Renal pelvis (tissue), 4 donors: Measurements from ENCODE around the gene HPCA. TPM values are rescaled to one million over a fixed set of nuclear protein-coding genes. Genes with fewer than 3 reads are reported as not detected.
"Not testable (repeated sequence)": the region's sequence is repeated elsewhere in the genome, so short reads cannot be mapped to it uniquely, and the experiment has no call there.

Source experiments
- DNase-seq: peaks from one replicate; pipeline ENCODE4 v3.0.0-alpha.2; 2013
- polyA plus RNA-seq, 3 donors: library from polyadenylated mRNA; unstranded; fragments of 120-200 nt; gene quantifications; one replicate each; pipeline ENCODE4 v1.2.1, GENCODE V29; 2013; ENCODE audit not compliant: insufficient read length in 3 of 3

HPCA gene
- polyA plus RNA-seq, 3 donors: 0.15 to 1.4 (median 0.62) TPM

GRCh38 chr1:32901823-32902534 lies 15.7 kb downstream of the HPCA start:
- DNase-seq: no peak

- DNase-seq: no peak
Measured at GRCh38 chr1:32902535-32902920, 16.2 kb downstream of the HPCA start.

- no peak for DNase-seq
Measured at GRCh38 chr1:32903991-32904785, 17.9 kb downstream of the HPCA start.

- DNase-seq: no peak
Measured at GRCh38 chr1:32904797-32905196, 18.5 kb downstream of the HPCA start.

- DNase-seq: not testable (repeated sequence)
Measured at GRCh38 chr1:32905588-32905987, 19.3 kb downstream of the HPCA start.

GRCh38 chr1:32906654-32907053 lies 20.4 kb downstream of the HPCA start:
- no peak for DNase-seq

GRCh38 chr1:32907435-32907834 lies 21.1 kb downstream of the HPCA start:
- DNase-seq: peak; percentile 62

- no peak for DNase-seq
Measured at GRCh38 chr1:32910319-32910718, 24.0 kb downstream of the HPCA start.

- DNase-seq: no peak
Measured at GRCh38 chr1:32915766-32916706, 29.7 kb downstream of the HPCA start.

GRCh38 chr1:32917521-32917920 lies 31.2 kb downstream of the HPCA start:
- DNase-seq: no peak

- no peak for DNase-seq
Measured at GRCh38 chr1:32918179-32918578, 31.9 kb downstream of the HPCA start.

- DNase-seq: peak; percentile 47
Measured at GRCh38 chr1:32919811-32920733, 33.8 kb downstream of the HPCA start.

- DNase-seq: no peak
Measured at GRCh38 chr1:32920833-32921232, 34.5 kb downstream of the HPCA start.

GRCh38 chr1:32924881-32925344 lies 38.6 kb downstream of the HPCA start:
- DNase-seq: no peak

GRCh38 chr1:32925403-32926162 lies 39.3 kb downstream of the HPCA start:
- DNase-seq: peak; percentile 69

- no peak for DNase-seq
Measured at GRCh38 chr1:32926562-32926961, 40.3 kb downstream of the HPCA start.

GRCh38 chr1:32927441-32927840 lies 41.1 kb downstream of the HPCA start:
- no peak for DNase-seq

GRCh38 chr1:32928285-32928684 lies 42.0 kb downstream of the HPCA start:
- DNase-seq: no peak

GRCh38 chr1:32928715-32929114 lies 42.4 kb downstream of the HPCA start:
- no peak for DNase-seq

- no peak for DNase-seq
Measured at GRCh38 chr1:32929366-32929765, 43.1 kb downstream of the HPCA start.
